ENCODE results near the gene TMEM33. TPM values are rescaled to one million over a fixed set of nuclear protein-coding genes. Genes with fewer than 3 reads are reported as not detected.

TMEM33 gene
- total and polyA plus RNA-seq, 2 of the 8 experiments (the other 6 are each of a cell fraction or from before 2014, with no cell fraction given), result 72.5 to 94.4 TPM

DNA sequence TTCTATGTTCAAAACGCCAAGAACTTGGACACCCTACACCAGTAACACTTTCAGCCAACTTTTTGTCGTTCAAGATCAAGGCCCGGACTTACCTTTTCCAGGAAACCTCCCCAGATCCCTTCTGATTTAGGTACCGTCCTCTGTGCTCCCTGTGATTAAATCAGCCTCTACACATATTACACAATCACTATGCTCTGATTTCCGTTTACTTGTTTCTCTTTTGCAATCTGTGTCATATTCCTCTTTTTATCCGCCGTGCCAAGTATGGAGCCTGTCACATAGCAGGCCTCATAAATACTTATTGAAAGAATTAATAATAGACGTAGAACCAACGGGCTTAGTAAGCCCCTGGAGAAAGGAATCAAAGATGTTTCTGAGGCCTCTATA lies 722 bp upstream of the TMEM33 start:
- Histone ChIP-seq H3K9ac (replicated peaks in 1 of 4; ENCODE audit: extremely low read depth in 1 of 4, low read depth in 3 of 4, low read length in 3 of 4) (no peak overlapping the region), H3K56ac (replicated peaks; ENCODE audit: insufficient read length, low read depth, low read length) (no peak overlapping the region), H3K79me2 (ENCODE audit: control insufficient read depth in 1 of 2, insufficient read depth in 2 of 2, low read length in 2 of 2) (peaks cover 6 to 42% of the 10 kb centered on the region in 2 experiments), H2BK12ac (ENCODE audit: low read depth, low read length) (no peak overlapping the region), H3K4me3 (ENCODE audit: extremely low read depth in 1 of 4, insufficient read depth in 2 of 4, low read depth in 3 of 4, low read length in 4 of 4) (peak overlapping the region; percentile 96 to 98 (median 97); a peak in 5 of 8 replicates), H2BK120ac (replicated peaks; ENCODE audit: low read depth, low read length) (no peak overlapping the region), H3K4ac (replicated peaks; ENCODE audit: insufficient read length, low read depth, low read length) (no peak overlapping the region), H3K27me3 (replicated peaks in 1 of 4; ENCODE audit: control insufficient read depth in 3 of 4, extremely low read depth in 1 of 4, insufficient read depth in 3 of 4, low read length in 3 of 4) (no peaks in the 10 kb centered on the region), H3K36me3 (ENCODE audit: control insufficient read depth in 2 of 4, insufficient read depth in 4 of 4, low read length in 3 of 4) (peaks cover 0 to 20% (median 7%) of the 10 kb centered on the region in 4 experiments; a peak in 5 of 8 replicates), H3K4me2 (ENCODE audit: insufficient read depth in 1 of 2, low read depth in 2 of 2, low read length in 2 of 2) (peak overlapping the region; percentile 48 to 92), H2AFZ (ENCODE audit: low read length) (peak overlapping the region; percentile 83), H3K9me3 (ENCODE audit: insufficient read depth in 2 of 2, low read depth in 1 of 2, low read length in 1 of 2) (no peaks in the 10 kb centered on the region), H3K18ac (ENCODE audit: extremely low read depth, low read length) (no peak overlapping the region), H2BK5ac (ENCODE audit: low read depth, low read length) (no peak overlapping the region), H3K27ac (ENCODE audit: low read depth, low read length) (no peak overlapping the region), H3K79me1 (ENCODE audit: low read depth, low read length) (peaks cover 4% of the 10 kb centered on the region; the same call in 1 of the 2 replicates), H2AK5ac (ENCODE audit: low read depth, low read length) (no peak overlapping the region), H2BK20ac (ENCODE audit: low read length) (0 out of 2 replicates have a peak overlapping the region, but pooled peaks have one; percentile 7), H3K4me1 (replicated peaks in 1 of 4; ENCODE audit: control insufficient read depth in 3 of 4, insufficient read depth in 4 of 4, low read length in 3 of 4) (peaks cover 0 to 6% (median 2%) of the 10 kb centered on the region in 4 experiments; a peak in 3 of 7 replicates), H3K23me2 (ENCODE audit: low read depth, low read length) (peaks cover 4% of the 10 kb centered on the region; the same call in 1 of the 2 replicates), H4K20me1 (replicated peaks in 1 of 2; ENCODE audit: control insufficient read depth in 1 of 2, insufficient read depth in 2 of 2, low read length in 2 of 2) (no peaks in the 10 kb centered on the region), H3K23ac (ENCODE audit: insufficient read length) (no peak overlapping the region), H4K8ac (ENCODE audit: extremely low read depth, insufficient read depth, low read length) (no peak overlapping the region), H4K5ac (ENCODE audit: insufficient read length, low read depth, low read length) (no peak overlapping the region), H4K91ac (replicated peaks; ENCODE audit: insufficient read length, low read length) (no peak overlapping the region), H2BK15ac (ENCODE audit: low read length) (no peak overlapping the region), H3K14ac (ENCODE audit: insufficient read length) (no peak overlapping the region)
- WGBS, 2 experiments (ENCODE audit: extremely low coverage in 1 of 2, insufficient coverage in 1 of 2, insufficient read length in 1 of 2, insufficient replicate concordance in 2 of 2, low coverage in 1 of 2, low lambda C conversion rate in 2 of 2, missing lambda C conversion rate in 1 of 2), result 82% methylated on average over 9 of the region's 9 CpGs; no CpG with 5 or more reads in 1 of the 2 experiments
- no peak for FAIRE-seq
- ChIA-PET CTCF (ENCODE audit: partially characterized antibody) (interaction anchor here (0.7 to 1.7 kb wide), 4 partner anchors 19 to 224 kb away, joined by 3 to 4 read pairs (median 3); no protein-coding TSS in a partner anchor), POLR2A (ENCODE audit: partially characterized antibody) (interaction anchor here (0.8 to 2.5 kb wide), 6 partner anchors 10 to 675 kb away, joined by 3 to 13 read pairs (median 8); no protein-coding TSS in a partner anchor)
- no peak for TF ChIP-seq SAP30 (IDR thresholded peaks at IDR 0.05; ENCODE audit: insufficient read depth, insufficient replicate concordance, low read length)
- no peak for DNase-seq (ENCODE audit: low read depth in 1 of 2, low spot score in 2 of 2)

Data from H1 (cell line).